Measurements from ENCODE around the gene MAST1.

The MAST1 gene

GRCh38 chr19:12873891-12874745 lies 35.8 kb downstream of the MAST1 start:
- Histone ChIP-seq H3K27me3 (ENCODE audit: control insufficient read depth, insufficient read depth, low read length) (no peaks in the 10 kb centered on the region), H3K4me3 (ENCODE audit: low read depth, low read length) (peak overlapping the region; percentile 46; the same call in 1 of the 2 replicates), H3K27ac (ENCODE audit: low read depth, low read length) (no peak overlapping the region), H3K36me3 (ENCODE audit: control insufficient read depth, insufficient read depth, low read length) (peaks cover 27% of the 10 kb centered on the region), H3K9ac (ENCODE audit: low read depth, low read length) (no peak overlapping the region), H3K9me3 (ENCODE audit: control insufficient read depth, insufficient read depth, low read length) (no peaks in the 10 kb centered on the region), H3K4me1 (ENCODE audit: control insufficient read depth, insufficient read depth, low read length) (no peaks in the 10 kb centered on the region)

GRCh38 chr19:12875086-12875485 lies 36.8 kb downstream of the MAST1 start:
- no peaks in the 10 kb centered on the region for H3K27me3 ChIP-seq (ENCODE audit: control insufficient read depth, insufficient read depth, low read length)
- no peak overlapping the region for H3K9ac ChIP-seq (ENCODE audit: low read depth, low read length)

GRCh38 chr19:12880551-12881171 lies 42.3 kb downstream of the MAST1 start:
- Histone ChIP-seq H3K4me3 (ENCODE audit: low read depth, low read length) (peak overlapping the region; percentile 84), H3K9me3 (ENCODE audit: control insufficient read depth, insufficient read depth, low read length) (no peaks in the 10 kb centered on the region), H3K27me3 (ENCODE audit: control insufficient read depth, insufficient read depth, low read length) (no peaks in the 10 kb centered on the region; the same call in 1 of the 2 replicates), H3K27ac (ENCODE audit: low read depth, low read length) (peak overlapping the region; percentile 79), H3K9ac (ENCODE audit: low read depth, low read length) (peak overlapping the region; percentile 72), H3K4me1 (ENCODE audit: control insufficient read depth, insufficient read depth, low read length) (no peaks in the 10 kb centered on the region; the same call in 1 of the 2 replicates), H3K36me3 (ENCODE audit: control insufficient read depth, insufficient read depth, low read length) (peaks cover 12% of the 10 kb centered on the region; the same call in 1 of the 2 replicates)

More at GRCh38 chr19:12875086-12875485, 36.8 kb downstream of the MAST1 start:
- Histone ChIP-seq H3K4me1 (ENCODE audit: control insufficient read depth, insufficient read depth, low read length) (no peaks in the 10 kb centered on the region), H3K4me3 (ENCODE audit: low read depth, low read length) (no peak overlapping the region), H3K27ac (ENCODE audit: low read depth, low read length) (no peak overlapping the region), H3K36me3 (ENCODE audit: control insufficient read depth, insufficient read depth, low read length) (peaks cover 25% of the 10 kb centered on the region; the same call in 1 of the 2 replicates), H3K9me3 (ENCODE audit: control insufficient read depth, insufficient read depth, low read length) (no peaks in the 10 kb centered on the region)

- Histone ChIP-seq H3K9ac (ENCODE audit: low read depth, low read length) (peak within 1 kb of the TSS; percentile 72), H3K9me3 (ENCODE audit: control insufficient read depth, insufficient read depth, low read length) (no peaks in the 10 kb centered on the region), H3K4me1 (ENCODE audit: control insufficient read depth, insufficient read depth, low read length) (no peaks in the 10 kb centered on the region; the same call in 1 of the 2 replicates), H3K36me3 (ENCODE audit: control insufficient read depth, insufficient read depth, low read length) (peaks cover 12% of the 10 kb centered on the region; the same call in 1 of the 2 replicates), H3K27ac (ENCODE audit: low read depth, low read length) (peak within 1 kb of the TSS; percentile 79), H3K27me3 (ENCODE audit: control insufficient read depth, insufficient read depth, low read length) (peaks cover 2% of the 10 kb centered on the region; the same call in 1 of the 2 replicates), H3K4me3 (ENCODE audit: low read depth, low read length) (peak within 1 kb of the TSS; percentile 84)
Measured at GRCh38 chr19:12881172-12881808, 43.0 kb downstream of the MAST1 start, which contains the start of gene DNASE2. Gene DNASE2, minus strand, starts transcription at chr19:12881449. Its CDS starts 74 bp downstream, at chr19:12881375.

GRCh38 chr19:12882589-12882988 lies 44.3 kb downstream of the MAST1 start:
- Histone ChIP-seq H3K9ac (ENCODE audit: low read depth, low read length) (no peak overlapping the region), H3K27me3 (ENCODE audit: control insufficient read depth, insufficient read depth, low read length) (peaks cover 8% of the 10 kb centered on the region; the same call in 1 of the 2 replicates)

GRCh38 chr19:12884202-12884601 lies 45.9 kb downstream of the MAST1 start:
- H3K27me3 ChIP-seq (ENCODE audit: control insufficient read depth, insufficient read depth, low read length): peaks cover 8% of the 10 kb centered on the region; the same call in 1 of the 2 replicates
- H3K27ac ChIP-seq (ENCODE audit: low read depth, low read length): no peak overlapping the region
- no peak overlapping the region for H3K9ac ChIP-seq (ENCODE audit: low read depth, low read length)
- no peaks in the 10 kb centered on the region for H3K36me3 ChIP-seq (ENCODE audit: control insufficient read depth, insufficient read depth, low read length)
- H3K4me1 ChIP-seq (ENCODE audit: control insufficient read depth, insufficient read depth, low read length): no peaks in the 10 kb centered on the region; the same call in 1 of the 2 replicates
- H3K9me3 ChIP-seq (ENCODE audit: control insufficient read depth, insufficient read depth, low read length): no peaks in the 10 kb centered on the region
- no peak overlapping the region for H3K4me3 ChIP-seq (ENCODE audit: low read depth, low read length)

More at GRCh38 chr19:12882589-12882988, 44.3 kb downstream of the MAST1 start:
- H3K36me3 ChIP-seq (ENCODE audit: control insufficient read depth, insufficient read depth, low read length): peaks cover 10% of the 10 kb centered on the region; the same call in 1 of the 2 replicates
- no peaks in the 10 kb centered on the region for H3K9me3 ChIP-seq (ENCODE audit: control insufficient read depth, insufficient read depth, low read length)
- H3K27ac ChIP-seq (ENCODE audit: low read depth, low read length): no peak overlapping the region
- no peaks in the 10 kb centered on the region; the same call in 1 of the 2 replicates for H3K4me1 ChIP-seq (ENCODE audit: control insufficient read depth, insufficient read depth, low read length)
- H3K4me3 ChIP-seq (ENCODE audit: low read depth, low read length): no peak overlapping the region

GRCh38 chr19:12884627-12884925 lies 46.3 kb downstream of the MAST1 start:
- H3K4me1 ChIP-seq (ENCODE audit: control insufficient read depth, insufficient read depth, low read length): no peaks in the 10 kb centered on the region; the same call in 1 of the 2 replicates
- H3K27ac ChIP-seq (ENCODE audit: low read depth, low read length): peak overlapping the region; percentile 25
- no peak overlapping the region for H3K9ac ChIP-seq (ENCODE audit: low read depth, low read length)
- H3K4me3 ChIP-seq (ENCODE audit: low read depth, low read length): peak overlapping the region; percentile 74; the same call in 1 of the 2 replicates
- no peaks in the 10 kb centered on the region for H3K9me3 ChIP-seq (ENCODE audit: control insufficient read depth, insufficient read depth, low read length)
- peaks cover 8% of the 10 kb centered on the region; the same call in 1 of the 2 replicates for H3K27me3 ChIP-seq (ENCODE audit: control insufficient read depth, insufficient read depth, low read length)
- no peaks in the 10 kb centered on the region for H3K36me3 ChIP-seq (ENCODE audit: control insufficient read depth, insufficient read depth, low read length)

- H3K9ac ChIP-seq (ENCODE audit: low read depth, low read length): peak overlapping the region; percentile 74
- peak overlapping the region; percentile 74 for H3K4me3 ChIP-seq (ENCODE audit: low read depth, low read length)
- peak overlapping the region; percentile 25 for H3K27ac ChIP-seq (ENCODE audit: low read depth, low read length)
- no peaks in the 10 kb centered on the region for H3K36me3 ChIP-seq (ENCODE audit: control insufficient read depth, insufficient read depth, low read length)
- peaks cover 8% of the 10 kb centered on the region; the same call in 1 of the 2 replicates for H3K27me3 ChIP-seq (ENCODE audit: control insufficient read depth, insufficient read depth, low read length)
- no peaks in the 10 kb centered on the region for H3K9me3 ChIP-seq (ENCODE audit: control insufficient read depth, insufficient read depth, low read length)
- H3K4me1 ChIP-seq (ENCODE audit: control insufficient read depth, insufficient read depth, low read length): no peaks in the 10 kb centered on the region; the same call in 1 of the 2 replicates
Measured at GRCh38 chr19:12884926-12885748, 46.8 kb downstream of the MAST1 start.

GRCh38 chr19:12885749-12886650 lies 47.7 kb downstream of the MAST1 start:
- H3K36me3 ChIP-seq (ENCODE audit: control insufficient read depth, insufficient read depth, low read length): no peaks in the 10 kb centered on the region
- H3K9me3 ChIP-seq (ENCODE audit: control insufficient read depth, insufficient read depth, low read length): no peaks in the 10 kb centered on the region
- no peaks in the 10 kb centered on the region; the same call in 1 of the 2 replicates for H3K4me1 ChIP-seq (ENCODE audit: control insufficient read depth, insufficient read depth, low read length)
- H3K9ac ChIP-seq (ENCODE audit: low read depth, low read length): peak overlapping the region; percentile 27; the same call in 1 of the 2 replicates
- H3K27me3 ChIP-seq (ENCODE audit: control insufficient read depth, insufficient read depth, low read length): peaks cover 8% of the 10 kb centered on the region; the same call in 1 of the 2 replicates
- H3K27ac ChIP-seq (ENCODE audit: low read depth, low read length): no peak overlapping the region
- H3K4me3 ChIP-seq (ENCODE audit: low read depth, low read length): peak overlapping the region; percentile 74

All from HUES48 (cell line).